NCI-H2029 treated with DMSO at 0.1 percent for 48 hours (cell line): ENCODE measurements around the gene FBXL16.
"Not testable (repeated sequence)": the region's sequence is repeated elsewhere in the genome, so short reads cannot be mapped to it uniquely, and the experiment has no call there.

Experiments
- DNase-seq: peaks from one replicate; lab custom pipeline; 2025; lab: John Stamatoyannopoulos, UW

The FBXL16 gene

GRCh38 chr16:705431-706188 lies at the start of gene FBXL16:
FBXL16 (minus strand) TSS chr16:705801; CDS start chr16:697405, 8,396 bp downstream.
- DNase-seq: no peak

GRCh38 chr16:754656-755055 lies 49.1 kb upstream of the FBXL16 start:
- DNase-seq: no peak

DNA sequence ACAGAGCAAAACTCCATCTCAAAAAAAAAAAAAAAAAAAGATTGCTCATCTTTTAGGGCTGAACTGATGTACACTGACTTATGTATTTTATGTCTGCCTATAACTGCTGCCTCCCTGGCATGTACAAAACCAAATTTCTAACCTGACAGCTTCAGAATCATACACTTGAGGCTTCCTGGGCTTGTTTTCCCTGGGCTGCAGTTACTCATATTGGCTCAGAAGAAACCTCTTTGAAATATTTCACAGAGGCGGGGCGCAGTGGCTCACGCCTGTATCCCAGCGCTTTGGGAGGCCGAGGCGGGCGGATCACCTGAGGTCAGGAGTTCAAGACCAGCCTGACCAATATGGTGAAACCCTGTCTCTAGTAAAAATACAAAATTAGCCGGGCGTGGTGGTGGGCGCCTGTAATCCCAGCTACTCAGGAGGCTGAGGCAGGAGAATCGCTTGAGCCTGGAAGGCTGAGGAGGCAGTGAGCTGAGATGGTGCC lies 48.6 kb upstream of the FBXL16 start:
- not testable (repeated sequence) for DNase-seq

DNA sequence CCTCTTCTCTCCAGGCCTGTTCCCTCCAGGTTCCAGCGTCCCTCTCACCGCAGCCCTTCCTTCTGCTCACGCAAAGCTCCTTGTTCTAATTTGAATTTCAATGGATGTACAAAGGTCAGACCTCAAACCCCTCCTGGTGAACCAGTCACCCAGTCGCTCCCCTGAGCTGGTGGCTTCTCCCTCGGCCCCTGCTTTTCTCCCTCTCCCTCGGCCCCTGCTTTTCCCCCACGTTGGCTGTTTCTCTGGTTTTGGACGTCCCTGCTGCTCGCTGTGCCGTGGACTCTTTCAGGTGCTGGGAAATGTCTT lies 46.4 kb upstream of the FBXL16 start:
- DNase-seq: no peak

DNA sequence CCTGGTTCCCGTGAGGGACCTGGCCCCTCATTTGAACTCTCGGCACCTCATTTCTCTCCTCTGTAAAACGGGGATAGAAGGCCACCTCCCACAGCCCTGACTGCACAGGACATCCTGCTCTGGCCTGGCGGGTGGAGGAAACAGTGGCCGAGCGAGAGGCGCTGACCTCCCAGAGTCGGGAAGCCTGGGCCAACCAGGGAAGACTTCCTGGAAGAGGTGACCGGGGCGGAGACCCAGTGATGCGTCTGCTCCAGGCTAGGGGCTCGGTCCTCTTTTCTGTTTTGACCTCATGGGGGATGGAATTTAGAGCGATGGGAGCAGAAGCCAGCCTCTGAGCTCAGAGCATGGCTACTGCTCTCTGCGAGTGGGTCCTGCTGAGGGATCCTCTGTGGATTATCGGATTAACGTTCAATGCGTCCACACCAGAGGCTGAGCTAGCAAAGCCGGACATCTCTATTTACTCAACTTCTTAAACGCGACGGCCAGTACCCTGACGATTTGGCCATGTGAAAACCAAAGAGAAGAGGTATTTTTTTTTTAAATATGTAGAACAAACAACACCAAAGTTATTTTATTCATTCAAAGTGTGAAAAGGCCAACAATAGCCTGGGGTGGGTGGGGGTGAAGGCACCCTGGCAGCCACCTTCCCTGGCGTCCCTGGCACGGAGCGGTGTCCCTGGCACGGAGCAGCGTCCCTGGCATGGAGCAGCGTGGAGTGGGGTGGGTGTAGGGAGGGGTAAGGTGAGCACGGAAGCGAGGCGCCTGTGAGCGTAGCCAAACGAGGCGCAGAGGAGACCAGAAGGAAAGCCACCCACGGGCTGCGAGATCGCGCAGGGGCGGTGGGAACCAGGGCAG lies 45.8 kb upstream of the FBXL16 start:
- no peak for DNase-seq

DNA sequence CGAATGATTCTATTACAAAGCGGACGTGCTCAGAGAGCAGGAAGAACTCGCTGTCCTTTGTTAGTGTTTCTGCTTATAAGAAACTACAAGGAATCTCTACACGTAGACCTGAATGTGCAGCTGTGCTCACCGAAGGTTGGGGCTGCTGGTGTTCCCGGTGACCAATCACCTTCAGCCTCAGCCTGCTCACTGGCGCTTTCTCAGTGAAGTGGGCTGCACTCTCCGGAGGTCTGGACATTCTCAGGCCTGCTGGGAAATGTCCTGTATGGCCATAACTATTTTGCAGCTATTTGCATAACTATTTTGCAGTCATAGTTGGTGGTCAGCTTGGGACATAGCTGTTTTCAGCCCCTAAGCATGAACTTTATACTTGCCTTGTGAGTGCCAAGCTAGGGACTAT lies 44.9 kb upstream of the FBXL16 start:
- no peak for DNase-seq

- DNase-seq: no peak
These were observed 43.4 kb upstream of the FBXL16 start for GRCh38 chr16:749010-749409.

DNA sequence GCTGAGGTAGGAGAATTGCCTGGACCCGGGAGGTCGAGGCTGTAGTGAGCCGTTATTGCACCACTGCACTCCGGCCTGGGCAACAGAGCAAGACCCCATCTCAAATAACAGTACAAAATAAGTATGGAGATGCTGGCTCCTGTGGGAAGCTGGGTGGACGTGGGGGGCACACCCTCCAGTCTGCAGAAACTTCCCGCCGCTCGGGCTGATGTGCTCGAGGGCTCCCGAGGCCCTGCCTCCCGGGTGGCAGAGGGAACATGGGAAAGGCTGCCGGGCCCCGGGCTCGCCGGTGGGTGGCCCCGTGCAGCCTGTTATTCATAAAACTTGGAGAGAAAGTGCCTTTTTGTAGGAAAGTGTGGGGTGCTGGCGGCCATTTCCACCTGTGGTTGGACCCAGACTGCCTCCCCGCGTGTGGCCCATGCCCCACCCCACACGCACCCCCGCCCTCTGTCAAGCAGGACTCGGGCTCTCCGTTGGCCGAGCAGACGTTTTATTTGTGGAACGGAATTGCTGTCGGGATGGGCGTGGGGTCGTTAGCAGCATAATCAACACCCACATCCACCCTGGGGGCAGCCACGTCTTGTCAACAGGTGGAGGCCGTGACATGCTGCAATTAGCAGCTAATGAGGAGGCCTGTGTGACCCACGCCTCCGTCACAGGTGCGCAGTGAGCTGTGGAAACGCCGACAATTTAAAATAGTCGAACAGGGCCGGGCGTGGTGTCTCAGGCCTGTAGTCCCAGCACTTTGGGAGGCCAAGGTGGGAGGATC lies 42.6 kb upstream of the FBXL16 start:
- DNase-seq: no peak

DNA sequence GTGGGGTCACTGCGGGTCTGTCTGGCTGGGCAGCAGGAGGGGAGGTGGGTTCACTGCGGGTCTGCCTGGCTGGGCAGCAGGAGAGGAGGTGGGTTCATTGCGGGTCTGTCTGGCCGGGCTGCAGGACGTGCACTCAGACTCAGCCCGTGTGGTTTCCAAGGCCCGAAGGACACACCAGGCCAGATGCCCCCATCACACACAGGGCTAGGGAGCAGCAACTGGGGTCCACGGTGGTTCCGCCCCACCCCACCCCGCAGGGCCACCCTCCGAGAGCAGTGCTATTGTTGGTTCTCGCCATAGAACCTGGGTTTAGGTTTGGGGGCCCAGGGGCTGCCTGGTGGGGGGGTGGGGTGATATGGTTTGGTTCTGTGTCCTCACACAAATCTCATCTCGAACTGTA lies 41.0 kb upstream of the FBXL16 start:
- no peak for DNase-seq

DNA sequence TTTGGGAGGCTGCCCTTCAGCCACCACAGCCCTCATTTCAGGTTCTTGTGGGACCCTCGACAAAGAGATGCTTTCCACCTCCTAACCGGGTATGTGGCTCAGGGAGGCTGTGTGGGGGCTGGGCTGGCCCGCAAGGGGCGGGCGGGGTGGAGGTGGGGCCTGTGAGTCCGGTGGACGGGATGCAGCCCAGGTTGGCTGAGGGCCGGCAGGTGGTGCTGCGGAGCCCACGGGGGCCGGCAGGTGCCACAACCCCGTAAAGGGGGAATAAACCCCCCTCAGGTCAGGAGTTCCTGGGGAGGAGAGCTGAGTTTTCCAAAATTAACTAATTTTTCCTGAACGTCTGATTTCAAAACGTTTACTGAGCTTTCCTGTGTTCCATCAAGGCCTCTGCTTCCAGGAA lies 40.1 kb upstream of the FBXL16 start:
- DNase-seq: no peak

GRCh38 chr16:743794-744500 lies 38.3 kb upstream of the FBXL16 start:
- DNase-seq: no peak

- not testable (repeated sequence) for DNase-seq
These were observed 37.3 kb upstream of the FBXL16 start for GRCh38 chr16:742894-743293.

GRCh38 chr16:741986-742629 lies 36.5 kb upstream of the FBXL16 start:
- no peak for DNase-seq

- DNase-seq: peak; percentile 24
These were observed 35.3 kb upstream of the FBXL16 start, which contains the start of gene CIAO3 for GRCh38 chr16:740764-741505. CIAO3 (minus strand) TSS chr16:740997; CDS start chr16:740985, 12 bp downstream.

GRCh38 chr16:740459-740763 lies 34.8 kb upstream of the FBXL16 start:
- DNase-seq: no peak

DNA sequence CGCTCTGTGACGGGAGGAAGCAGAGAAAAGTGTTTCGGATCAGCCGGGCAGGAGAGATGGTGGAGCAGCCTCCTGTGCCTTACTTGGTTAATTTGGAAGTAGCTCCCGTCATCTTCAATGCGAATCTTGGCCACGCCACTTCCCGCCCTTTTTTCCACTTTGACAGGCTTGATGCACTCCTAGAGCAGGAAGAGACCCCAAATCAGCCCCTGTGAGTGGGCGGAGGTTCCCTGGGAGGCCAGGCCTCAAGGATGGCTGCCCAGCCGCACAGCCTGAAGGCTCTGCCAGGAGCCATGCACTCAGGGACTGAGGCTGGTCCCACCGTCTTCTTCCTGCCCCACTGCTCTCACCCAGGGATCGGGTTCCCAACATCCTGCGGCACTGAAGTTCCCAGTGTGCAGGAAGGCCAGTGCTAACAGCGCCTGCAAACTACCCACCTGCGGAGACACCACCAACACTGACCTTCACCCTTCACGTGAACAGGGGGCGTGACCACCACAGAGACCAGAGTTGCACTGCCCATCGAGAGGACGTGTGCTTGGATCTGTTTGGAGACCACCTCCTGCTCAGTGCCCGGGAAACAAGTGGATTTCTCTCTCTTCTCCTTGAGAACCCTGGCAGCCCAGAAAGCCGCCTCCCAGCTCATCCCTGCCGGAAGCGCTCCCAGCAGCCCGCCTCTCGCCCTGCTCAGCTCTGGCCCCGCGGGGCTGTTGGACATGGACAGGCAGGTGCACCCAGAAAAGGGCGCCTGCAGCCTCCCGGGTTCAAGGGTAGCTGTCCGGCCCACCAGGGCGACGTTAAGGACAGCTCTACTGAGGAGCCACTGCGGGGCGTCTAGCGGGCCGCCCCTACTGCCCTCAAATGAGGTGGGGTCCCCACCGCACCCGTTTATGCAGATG lies 34.2 kb upstream of the FBXL16 start:
- DNase-seq: no peak

DNA sequence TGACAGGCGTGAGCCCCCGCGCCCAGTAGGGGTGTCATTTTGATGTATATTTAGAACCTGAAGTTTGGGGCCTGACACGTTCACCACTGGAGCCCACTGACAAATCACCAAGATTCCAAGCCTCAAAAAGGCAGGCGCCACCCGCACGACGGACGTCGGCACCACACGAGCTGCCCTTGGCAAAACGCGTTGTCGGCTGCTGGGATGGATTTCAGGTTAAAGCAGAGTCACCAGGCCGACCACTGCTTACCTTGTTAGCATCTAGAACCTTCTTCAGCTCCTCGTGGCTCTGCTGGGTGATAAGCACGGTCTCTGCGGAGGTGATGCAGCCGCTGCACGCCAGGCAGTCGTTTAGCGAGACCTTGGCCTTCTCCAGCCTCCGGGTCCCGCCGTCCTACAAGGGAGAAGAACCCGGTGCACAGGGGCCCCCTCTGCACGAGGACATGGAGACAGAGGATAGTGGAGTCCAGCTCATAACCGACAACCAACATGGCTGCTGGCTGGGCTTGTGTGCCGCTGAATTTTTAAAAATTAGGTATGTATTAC lies 31.4 kb upstream of the FBXL16 start:
- no peak for DNase-seq

GRCh38 chr16:735982-736453 lies 30.4 kb upstream of the FBXL16 start:
- no peak for DNase-seq
